H4 (cell line): ENCODE results near the gene USPL1. TPM values are rescaled to one million over a fixed set of nuclear protein-coding genes. Genes with fewer than 3 reads are reported as not detected.

Source experiments
- DNase-seq: peaks from one replicate; pipeline ENCODE4 v3.0.0-alpha.2; 2015; ENCODE audit warnings: low spot score
- total RNA-seq: library from RNA; depleted of rRNA; stranded (reverse); fragments of >200 nt; shearing (Covaris generic); gene quantifications from 2 replicates; pipeline ENCODE4 v1.2.3, GENCODE V29; 2014

The USPL1 gene
- total RNA-seq, 1 experiment from 2014 or later, result 9.4 TPM

GRCh38 chr13:30656178-30656577 lies 38.5 kb downstream of the USPL1 start:
- no peak for DNase-seq

- no peak for DNase-seq
Measured at GRCh38 chr13:30659980-30660379, 42.3 kb downstream of the USPL1 start.

- no peak for DNase-seq
Measured at GRCh38 chr13:30660796-30661195, 43.1 kb downstream of the USPL1 start.

- DNase-seq, result no peak
Measured at GRCh38 chr13:30664689-30665275, 47.1 kb downstream of the USPL1 start.

- DNase-seq, result no peak
Measured at GRCh38 chr13:30665638-30666037, 47.9 kb downstream of the USPL1 start.

GRCh38 chr13:30666113-30666512 lies 48.4 kb downstream of the USPL1 start:
- no peak for DNase-seq

- no peak for DNase-seq
Measured at GRCh38 chr13:30667014-30667413, 49.3 kb downstream of the USPL1 start.

- no peak for DNase-seq
Measured at GRCh38 chr13:30668312-30668711, 50.6 kb downstream of the USPL1 start.

- no peak for DNase-seq
Measured at GRCh38 chr13:30671271-30671815, 53.6 kb downstream of the USPL1 start.

GRCh38 chr13:30673669-30674521 lies 56.2 kb downstream of the USPL1 start:
- peak; percentile 82 for DNase-seq

- DNase-seq, result no peak
Measured at GRCh38 chr13:30675717-30676116, 58.0 kb downstream of the USPL1 start.

- no peak for DNase-seq
Measured at GRCh38 chr13:30676672-30677071, 59.0 kb downstream of the USPL1 start.

GRCh38 chr13:30679483-30680330 lies 62.0 kb downstream of the USPL1 start:
- DNase-seq, result no peak

GRCh38 chr13:30681843-30682242 lies 64.1 kb downstream of the USPL1 start:
- DNase-seq, result peak; percentile 8

GRCh38 chr13:30685320-30685859 lies 67.7 kb downstream of the USPL1 start:
- no peak for DNase-seq

GRCh38 chr13:30685987-30686386 lies 68.3 kb downstream of the USPL1 start:
- DNase-seq, result peak; percentile 23

GRCh38 chr13:30687601-30688000 lies 69.9 kb downstream of the USPL1 start:
- no peak for DNase-seq

- DNase-seq, result no peak
Measured at GRCh38 chr13:30689752-30690151, 72.0 kb downstream of the USPL1 start.

GRCh38 chr13:30690282-30691188 lies 72.8 kb downstream of the USPL1 start:
- DNase-seq, result peak; percentile 90

- DNase-seq, result no peak
Measured at GRCh38 chr13:30692113-30692512, 74.4 kb downstream of the USPL1 start.
